Naive thymus-derived CD8-positive, alpha-beta T cell (primary cell): ENCODE data around the gene RIMS1. TPM values are rescaled to one million over a fixed set of nuclear protein-coding genes. Genes with fewer than 3 reads are reported as not detected.

Experiments used
- ATAC-seq, 2 donors: fragments of 150-1000 bp; cut with Tn5 transposase in 1 of 2; sonication (Bioruptor Pico), chemical (Tn5 transposase) in 1 of 2; 1 replicate in 1 of 2; 2 replicates in 1 of 2; pipeline ENCODE4 v1.10.0; 2021; ENCODE audit warnings: mild to moderate bottlenecking in 2 of 2, moderate library complexity in 2 of 2
- POLR2A ChIA-PET: fragments of 350-600 bp; sonication (Branson Sonifier 250); formaldehyde crosslinking; loops from one replicate; lab custom pipeline; 2021; ENCODE audit warnings: antibody characterized with exemption; lab: Charles Lee
- DNase-seq, 10 donors: peaks; one replicate each; pipeline versions ENCODE4 v3.0.0 to v3.0.0-alpha.2; 2020 to 2022
- H3K27ac Mint-ChIP-seq, 10 donors: one replicate each; pipeline ENCODE4 v1.8.0; 2020 to 2022; ENCODE audit warnings: mild to moderate bottlenecking in 10 of 10, mixed read lengths in 10 of 10, moderate library complexity in 4 of 10, inconsistent platforms in 1 of 10
- H3K27me3 Mint-ChIP-seq, 5 donors: one replicate each; pipeline ENCODE4 v1.8.0; 2021 to 2022; ENCODE audit warnings: mixed read lengths in 5 of 5
- H3K36me3 Mint-ChIP-seq, 3 donors: one replicate each; pipeline ENCODE4 v1.8.0; 2020 to 2022; ENCODE audit warnings: mixed read lengths in 3 of 3, mild to moderate bottlenecking in 2 of 3, inconsistent platforms in 1 of 3
- H3K4me1 Mint-ChIP-seq, 4 donors: one replicate each; pipeline ENCODE4 v1.8.0; 2021 to 2022; ENCODE audit warnings: mixed read lengths in 4 of 4
- H3K4me3 Mint-ChIP-seq, 10 donors: one replicate each; pipeline ENCODE4 v1.8.0; 2020 to 2022; ENCODE audit warnings: mild to moderate bottlenecking in 10 of 10, mixed read lengths in 10 of 10, moderate library complexity in 6 of 10, inconsistent platforms in 1 of 10
- H3K9me3 Mint-ChIP-seq, 9 donors: one replicate each; pipeline ENCODE4 v1.8.0; 2020 to 2022; ENCODE audit warnings: mixed read lengths in 9 of 9, mild to moderate bottlenecking in 3 of 9, inconsistent platforms in 1 of 9, moderate library complexity in 1 of 9
- polyA plus RNA-seq, 3 donors: library from polyadenylated mRNA; unstranded; fragments of 300-500 nt; fragmentation: Illumina TruSeq; gene quantifications; one replicate each; pipeline ENCODE4 v1.2.3, GENCODE V29; 2021
- total RNA-seq, 8 experiments: library from RNA in 2 of 8; stranded (reverse) in 2 of 8; gene quantifications; one replicate each; pipeline ENCODE4 v1.2.3 and lab custom pipeline; 2021 to 2026

Gene RIMS1
- total and polyA plus RNA-seq, 5 experiments from 2014 or later, result not detected

DNA sequence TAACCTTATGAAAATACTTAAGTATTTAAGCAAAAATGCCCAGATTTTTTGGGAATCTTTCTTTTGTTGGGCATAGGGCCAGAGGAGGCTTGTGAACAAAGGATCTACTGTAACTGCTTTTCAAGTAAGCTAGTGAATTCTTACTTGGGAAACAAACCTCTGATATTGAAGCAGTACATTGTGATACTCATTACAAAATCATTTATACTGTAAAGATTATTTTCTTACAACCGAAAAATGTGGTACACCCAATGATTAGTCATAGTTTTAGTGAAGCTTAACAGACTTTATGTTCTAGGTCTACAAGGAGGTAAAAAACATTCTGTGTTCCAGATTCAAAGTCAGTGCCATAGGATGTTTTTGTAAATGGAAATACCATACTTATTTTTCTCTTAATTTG lies 462.6 kb downstream of the RIMS1 start:
- Mint-ChIP-seq H3K4me1 (no peaks in the 10 kb centered on the region), H3K27ac (no peak overlapping the region), H3K36me3 (no peaks in the 10 kb centered on the region), H3K27me3 (peaks cover 0 to 12% (median 2%) of the 10 kb centered on the region in 5 donors), H3K4me3 (no peak overlapping the region), H3K9me3 (no peaks in the 10 kb centered on the region)
- DNase-seq, result no peak
- ATAC-seq, result no peak
- POLR2A ChIA-PET, result no interaction called here

DNA sequence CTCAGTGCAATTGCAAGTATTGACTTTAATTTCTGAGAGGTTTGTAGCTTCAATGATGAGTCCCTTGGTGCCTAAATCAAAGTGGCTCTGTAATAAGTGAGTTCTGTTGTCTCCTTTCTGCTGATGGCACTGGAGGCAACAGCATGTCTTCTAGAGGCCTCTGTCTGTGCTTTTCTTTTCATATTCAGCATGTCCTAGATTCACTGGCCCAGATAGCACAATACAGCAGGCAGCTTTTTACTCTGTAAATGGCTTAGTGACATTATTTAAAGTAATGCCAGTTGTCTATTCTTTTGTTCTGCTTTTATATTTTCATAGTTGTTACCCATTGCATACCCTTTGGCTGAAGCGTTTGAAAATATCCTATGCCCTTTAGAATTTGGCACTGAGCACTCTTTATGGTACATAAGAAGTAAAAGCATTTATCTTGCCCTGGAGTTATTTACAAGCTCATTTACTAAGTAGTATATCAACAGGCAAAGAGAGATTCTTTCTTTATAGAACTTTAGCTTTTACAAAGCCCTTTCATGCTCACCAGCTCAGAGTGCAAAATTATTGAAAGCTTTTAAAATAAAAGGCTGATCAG lies 464.0 kb downstream of the RIMS1 start:
- no peaks in the 10 kb centered on the region for H3K36me3 Mint-ChIP-seq
- no peaks in the 10 kb centered on the region for H3K4me1 Mint-ChIP-seq
- no peaks in the 10 kb centered on the region for H3K9me3 Mint-ChIP-seq

GRCh38 chr6:72363844-72364740 lies 477.7 kb downstream of the RIMS1 start:
- no peaks in the 10 kb centered on the region for H3K4me1 Mint-ChIP-seq
- no peak overlapping the region for H3K4me3 Mint-ChIP-seq
- no peak overlapping the region for H3K27ac Mint-ChIP-seq
- no peaks in the 10 kb centered on the region for H3K9me3 Mint-ChIP-seq
- no peaks in the 10 kb centered on the region for H3K36me3 Mint-ChIP-seq
- ATAC-seq (no peak), DNase-seq (no peak)
- peaks cover 3 to 22% (median 11%) of the 10 kb centered on the region in 5 donors for H3K27me3 Mint-ChIP-seq
- POLR2A ChIA-PET, result no interaction called here

More for the DNA sequence above, 464.0 kb downstream of the RIMS1 start:
- H3K27me3 Mint-ChIP-seq, result peaks cover under 1 to 12% (median 2%) of the 10 kb centered on the region in 5 donors
- H3K27ac Mint-ChIP-seq, result no peak overlapping the region
- H3K4me3 Mint-ChIP-seq, result no peak overlapping the region
- ATAC-seq (no peak), DNase-seq (no peak)
- POLR2A ChIA-PET, result no interaction called here

DNA sequence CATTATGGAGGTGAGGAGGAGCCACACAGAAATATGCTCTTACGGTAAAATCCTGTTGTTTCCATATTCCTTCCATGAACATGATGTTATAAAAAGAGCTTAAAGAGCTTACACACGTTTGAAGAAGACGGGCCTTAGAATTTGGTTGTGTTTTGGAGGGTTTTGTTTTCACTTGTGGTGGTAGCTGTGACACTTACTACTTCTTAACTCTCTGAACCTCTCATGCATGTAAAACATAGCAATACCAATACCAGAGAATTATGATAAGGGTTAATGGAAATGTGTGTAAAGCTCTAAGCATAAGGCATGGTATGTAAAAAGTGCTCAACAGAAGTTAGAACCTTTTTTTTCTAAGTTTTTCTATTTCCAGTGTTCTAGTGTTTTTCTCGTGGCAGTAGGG lies 479.4 kb downstream of the RIMS1 start:
- H3K9me3 Mint-ChIP-seq, result no peaks in the 10 kb centered on the region
- no peak overlapping the region for H3K27ac Mint-ChIP-seq
- no peaks in the 10 kb centered on the region for H3K36me3 Mint-ChIP-seq
- peaks cover 5 to 39% (median 14%) of the 10 kb centered on the region in 5 donors for H3K27me3 Mint-ChIP-seq
- ATAC-seq (no peak), DNase-seq (no peak)
- H3K4me1 Mint-ChIP-seq, result no peaks in the 10 kb centered on the region
- POLR2A ChIA-PET, result no interaction called here
- no peak overlapping the region for H3K4me3 Mint-ChIP-seq

- DNase-seq, result no peak
- no peaks in the 10 kb centered on the region for H3K4me1 Mint-ChIP-seq
- POLR2A ChIA-PET, result no interaction called here
- ATAC-seq, result no peak
- no peak overlapping the region for H3K4me3 Mint-ChIP-seq
- peaks cover 3 to 43% (median 12%) of the 10 kb centered on the region in 5 donors for H3K27me3 Mint-ChIP-seq
- no peaks in the 10 kb centered on the region for H3K36me3 Mint-ChIP-seq
- no peaks in the 10 kb centered on the region for H3K9me3 Mint-ChIP-seq
- no peak overlapping the region for H3K27ac Mint-ChIP-seq
These were observed 481.1 kb downstream of the RIMS1 start for GRCh38 chr6:72367439-72367838.

DNA sequence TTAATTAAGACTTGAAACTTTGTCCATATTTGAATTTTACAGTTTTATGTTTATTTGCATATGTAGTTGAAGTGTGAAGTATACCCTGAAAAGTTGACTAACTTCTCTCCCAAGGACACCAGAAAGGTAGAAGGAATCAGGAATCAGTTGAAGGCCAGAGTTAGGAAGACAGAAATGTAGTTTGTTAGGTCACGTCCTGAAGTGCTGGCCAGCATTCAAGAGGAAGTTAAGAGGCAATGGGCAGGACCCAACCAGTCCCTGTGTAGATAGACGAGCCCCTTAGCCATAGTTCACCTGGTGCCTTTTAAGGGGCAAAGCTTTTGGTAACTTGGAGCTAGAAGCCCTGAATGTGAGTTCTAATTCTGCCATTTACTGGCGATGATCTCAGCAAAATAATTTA lies 485.1 kb downstream of the RIMS1 start:
- ATAC-seq (no peak), DNase-seq (no peak)
- POLR2A ChIA-PET, result no interaction called here
- H3K4me1 Mint-ChIP-seq, result no peaks in the 10 kb centered on the region
- H3K9me3 Mint-ChIP-seq, result no peaks in the 10 kb centered on the region
- H3K4me3 Mint-ChIP-seq, result no peak overlapping the region
- peaks cover 2 to 33% (median 8%) of the 10 kb centered on the region in 5 donors for H3K27me3 Mint-ChIP-seq
- H3K36me3 Mint-ChIP-seq, result no peaks in the 10 kb centered on the region
- H3K27ac Mint-ChIP-seq, result no peak overlapping the region

DNA sequence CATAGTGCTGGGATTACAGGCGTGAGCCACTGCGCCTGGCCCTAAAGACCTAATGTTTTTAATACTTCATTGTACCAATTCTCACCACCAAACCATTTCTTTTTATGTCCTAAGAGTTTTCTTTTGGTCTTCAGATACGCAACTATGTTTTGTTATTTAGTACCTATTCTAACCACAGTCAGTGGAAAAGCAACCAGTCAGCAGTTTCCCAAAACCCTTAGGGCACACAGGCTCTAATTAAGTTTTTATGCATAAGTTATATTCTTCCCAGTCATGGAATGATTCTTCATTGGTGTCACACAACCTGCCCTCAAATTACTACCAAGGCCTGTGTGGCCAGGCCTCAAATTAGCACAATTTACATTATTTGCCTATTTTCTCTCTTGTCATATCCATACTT lies 487.8 kb downstream of the RIMS1 start:
- POLR2A ChIA-PET, result no interaction called here
- Mint-ChIP-seq H3K27me3 (peaks cover 3 to 27% (median 6%) of the 10 kb centered on the region in 5 donors), H3K4me3 (no peak overlapping the region), H3K27ac (no peak overlapping the region), H3K36me3 (no peaks in the 10 kb centered on the region), H3K4me1 (no peaks in the 10 kb centered on the region), H3K9me3 (no peaks in the 10 kb centered on the region)
- ATAC-seq, result no peak
- DNase-seq, result no peak

DNA sequence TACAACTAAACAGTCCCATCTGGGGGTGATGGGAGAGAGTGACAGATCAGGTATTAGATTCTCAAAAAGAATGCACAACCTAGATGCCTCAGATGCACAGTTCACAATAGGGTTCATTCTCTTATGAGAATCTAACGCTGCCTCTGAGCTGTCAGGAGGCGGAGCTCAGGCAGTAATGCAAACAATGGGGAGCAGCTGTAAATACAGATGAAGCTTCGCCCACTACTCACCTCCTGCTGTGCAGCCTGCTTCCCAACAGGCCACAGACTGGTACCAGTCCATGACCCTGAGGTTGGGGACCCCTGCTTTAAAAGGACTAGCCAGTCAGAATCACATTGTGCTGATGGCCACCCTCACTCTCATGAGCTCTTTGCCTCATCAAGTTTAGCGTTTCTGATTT lies 488.5 kb downstream of the RIMS1 start:
- H3K27ac Mint-ChIP-seq, result no peak overlapping the region
- no peak for DNase-seq
- no peak overlapping the region for H3K4me3 Mint-ChIP-seq
- no peaks in the 10 kb centered on the region for H3K4me1 Mint-ChIP-seq
- H3K27me3 Mint-ChIP-seq, result peaks cover 1 to 20% (median 8%) of the 10 kb centered on the region in 5 donors
- no peak for ATAC-seq
- POLR2A ChIA-PET, result no interaction called here
- no peaks in the 10 kb centered on the region for H3K36me3 Mint-ChIP-seq
- H3K9me3 Mint-ChIP-seq, result no peaks in the 10 kb centered on the region

- Mint-ChIP-seq H3K4me3 (no peak overlapping the region), H3K27me3 (peaks cover 1 to 10% (median 7%) of the 10 kb centered on the region in 5 donors), H3K4me1 (no peaks in the 10 kb centered on the region), H3K27ac (no peak overlapping the region), H3K36me3 (no peaks in the 10 kb centered on the region), H3K9me3 (no peaks in the 10 kb centered on the region)
- POLR2A ChIA-PET, result interaction anchor here (0.7 kb wide), 1 partner anchor 20 kb away, joined by 4 read pairs; no protein-coding TSS in a partner anchor
- no peak for ATAC-seq
- DNase-seq, result no peak
These were observed 490.4 kb downstream of the RIMS1 start for GRCh38 chr6:72376736-72377135.

DNA sequence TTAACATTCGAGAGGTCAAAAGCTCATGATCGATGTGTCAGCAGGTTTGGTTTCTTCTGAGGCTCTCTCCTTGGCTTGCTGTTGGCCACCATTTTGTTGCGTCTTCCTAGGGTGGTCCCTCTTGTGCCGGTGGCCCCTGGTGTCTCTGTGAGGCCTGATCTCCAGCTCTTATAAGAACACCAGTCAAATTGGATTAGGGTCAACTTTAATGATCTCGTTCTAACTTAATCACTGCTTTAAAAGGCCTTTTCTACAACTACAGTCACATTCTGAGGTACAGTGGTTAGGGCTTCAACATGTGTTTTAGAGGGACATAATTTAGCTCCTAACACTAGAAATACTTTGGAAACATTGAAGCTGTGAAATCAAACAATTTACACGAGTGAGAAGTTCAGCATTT lies 494.7 kb downstream of the RIMS1 start:
- ATAC-seq (no peak), DNase-seq (no peak)
- Mint-ChIP-seq H3K36me3 (no peaks in the 10 kb centered on the region), H3K4me3 (no peak overlapping the region), H3K27ac (no peak overlapping the region), H3K9me3 (no peaks in the 10 kb centered on the region), H3K4me1 (peaks cover 0 to 13% (median 0%) of the 10 kb centered on the region in 4 donors), H3K27me3 (peaks cover 6 to 20% (median 9%) of the 10 kb centered on the region in 5 donors)
- POLR2A ChIA-PET, result no interaction called here

DNA sequence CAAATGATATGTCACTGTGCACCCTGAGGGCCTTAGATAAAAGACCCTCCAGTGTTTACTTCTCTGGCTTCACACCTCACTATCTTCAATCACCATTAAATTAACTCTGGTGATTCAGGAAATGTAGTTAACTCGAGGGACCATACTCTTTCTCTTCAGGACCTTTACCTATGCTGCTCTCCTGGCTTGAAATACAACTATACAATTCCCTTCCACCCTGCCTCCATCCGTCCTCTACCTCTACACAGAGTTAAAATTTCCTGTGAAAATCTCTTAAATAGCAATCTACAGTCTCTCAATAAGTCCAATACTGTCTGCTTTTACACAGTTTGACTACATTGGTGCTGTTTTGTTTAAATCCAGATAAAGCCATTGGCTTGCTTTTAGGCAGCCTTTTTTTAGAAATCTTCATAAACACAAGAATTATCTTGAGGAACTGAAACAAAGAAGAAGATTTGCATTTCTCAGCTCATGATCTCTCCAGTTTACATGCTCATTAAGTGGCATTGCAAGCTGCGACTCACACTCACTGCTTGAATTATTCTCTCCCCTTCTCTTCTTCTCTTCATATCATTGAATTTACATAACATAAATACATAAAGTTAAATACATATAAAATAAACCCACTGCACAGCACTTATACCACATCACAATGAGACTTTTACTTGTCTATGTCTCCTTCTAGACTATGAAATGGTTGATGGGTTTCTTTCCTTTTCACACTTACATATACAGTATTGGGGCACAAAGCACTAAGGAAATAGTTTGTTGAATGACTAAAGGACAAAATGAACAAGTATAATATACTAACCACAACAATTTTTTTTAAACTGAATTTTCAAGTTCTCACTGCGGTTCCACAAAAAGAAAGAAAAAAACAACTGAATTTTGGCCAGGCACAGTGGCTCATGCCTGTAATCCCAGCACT lies 496.5 kb downstream of the RIMS1 start:
- DNase-seq (no peak), ATAC-seq (no peak)
- H3K27ac Mint-ChIP-seq, result peak overlapping the region in 2 of 10 donors; percentile 30 to 64
- POLR2A ChIA-PET, result interaction anchor here (0.7 kb wide), 1 partner anchor 12 kb away, joined by 4 read pairs; no protein-coding TSS in a partner anchor
- H3K27me3 Mint-ChIP-seq, result peaks cover 5 to 28% (median 16%) of the 10 kb centered on the region in 5 donors
- no peaks in the 10 kb centered on the region for H3K9me3 Mint-ChIP-seq
- H3K4me3 Mint-ChIP-seq, result peak overlapping the region in 1 of 10 donors; percentile 13
- peaks cover 0 to 13% (median 0%) of the 10 kb centered on the region in 4 donors for H3K4me1 Mint-ChIP-seq
- H3K36me3 Mint-ChIP-seq, result no peaks in the 10 kb centered on the region

DNA sequence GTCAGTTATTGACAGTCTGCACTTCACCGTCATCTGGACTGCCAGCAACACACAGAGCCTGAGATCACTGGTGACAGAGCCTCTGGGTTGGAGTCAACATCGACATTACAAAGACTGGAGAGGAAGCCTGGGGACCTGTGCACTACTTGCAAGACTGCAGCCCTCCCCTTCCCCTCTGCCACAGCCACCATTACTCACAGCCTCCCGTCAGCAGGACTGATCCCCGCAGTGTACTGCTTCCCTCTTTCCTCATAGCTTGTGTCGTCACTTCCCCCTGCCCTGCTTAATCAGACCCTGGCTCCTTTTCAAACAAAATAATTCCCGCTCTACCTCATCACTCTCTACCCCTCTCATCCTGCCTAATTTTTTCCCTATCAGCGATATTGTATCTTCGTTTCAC lies 500.0 kb downstream of the RIMS1 start:
- Mint-ChIP-seq H3K4me3 (no peak overlapping the region), H3K27me3 (peaks cover 5 to 24% (median 14%) of the 10 kb centered on the region in 5 donors), H3K4me1 (peaks cover 0 to 13% (median 0%) of the 10 kb centered on the region in 4 donors), H3K9me3 (no peaks in the 10 kb centered on the region), H3K27ac (no peak overlapping the region), H3K36me3 (no peaks in the 10 kb centered on the region)
- DNase-seq (no peak), ATAC-seq (no peak)
- POLR2A ChIA-PET, result no interaction called here
